Hepatic stellate cell (primary cell): Measurements from ENCODE around the gene PTEN.
A peak's percentile ranks its signal among the peaks of the same experiment; 100 is the strongest.

Experiments
- DNase-seq: peaks from one replicate; pipeline ENCODE4 v3.0.0; 2011; ENCODE audit warnings: low spot score

The PTEN gene

DNA sequence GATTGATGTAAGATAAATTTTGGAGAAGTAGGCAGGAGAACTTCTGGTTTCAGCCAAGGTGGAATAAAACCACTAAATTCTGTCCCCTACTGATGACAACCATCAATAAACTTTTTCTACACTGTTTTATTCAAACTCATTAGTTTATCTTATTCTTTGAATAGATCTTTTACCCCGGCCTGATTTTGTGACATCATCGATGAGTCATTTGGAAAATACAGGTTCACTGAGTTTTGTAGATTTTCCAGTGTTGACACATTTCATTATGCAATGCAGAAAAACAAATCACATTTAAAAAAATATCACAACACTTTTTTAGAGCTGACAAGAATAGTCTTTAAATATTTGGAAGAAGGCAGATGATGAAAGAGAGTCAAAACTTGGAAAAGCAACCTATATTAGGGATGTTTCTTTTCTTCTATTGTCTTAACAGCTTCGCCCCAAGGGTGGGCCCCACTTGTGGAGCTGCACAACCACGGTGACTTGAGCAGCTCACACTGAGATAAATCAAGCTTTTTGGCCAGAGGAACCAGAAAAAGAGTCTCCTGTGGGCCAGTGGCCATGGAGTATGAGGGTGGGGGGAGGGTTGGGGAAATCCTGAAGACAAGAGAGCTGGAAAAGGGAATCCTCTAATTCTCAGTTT lies 112.8 kb downstream of the PTEN start:
- DNase-seq, result no peak

DNA sequence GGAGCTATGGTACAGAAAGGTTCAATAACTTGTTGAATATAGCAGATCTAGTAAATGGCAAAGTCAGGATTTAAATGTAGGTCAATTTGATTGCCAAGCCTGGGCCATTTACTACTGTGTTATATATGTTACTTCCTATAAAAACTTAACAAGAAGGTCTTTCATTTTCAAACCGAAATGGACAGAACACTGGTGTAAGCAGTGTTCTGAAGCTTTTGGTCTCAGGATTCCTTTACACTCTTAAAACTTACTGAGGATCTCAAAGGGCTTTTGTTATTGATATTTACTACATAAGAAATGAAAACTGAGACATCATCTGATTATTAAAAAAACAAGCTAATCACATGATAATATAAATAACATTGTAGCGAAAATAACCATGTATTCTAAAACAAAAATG lies 114.7 kb downstream of the PTEN start:
- DNase-seq, result no peak

DNA sequence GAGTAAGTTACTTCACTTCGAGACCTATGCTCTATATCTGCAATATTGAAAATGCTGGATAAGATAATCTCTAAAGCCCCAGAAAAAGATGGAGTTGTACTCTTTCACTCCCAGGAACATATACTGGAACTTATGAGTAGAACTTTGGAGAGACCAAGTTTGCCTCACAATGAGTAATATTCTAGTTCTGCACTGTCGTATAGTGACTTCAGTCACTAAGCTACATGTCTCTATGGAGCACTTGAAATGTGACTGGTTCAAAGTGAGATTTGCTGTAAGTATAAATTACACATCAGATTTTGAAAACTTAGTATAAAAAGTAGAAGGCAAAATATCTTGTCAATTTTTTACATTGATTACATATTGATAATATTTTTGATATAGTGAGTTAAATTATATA lies 116.4 kb downstream of the PTEN start:
- DNase-seq, result no peak

DNA sequence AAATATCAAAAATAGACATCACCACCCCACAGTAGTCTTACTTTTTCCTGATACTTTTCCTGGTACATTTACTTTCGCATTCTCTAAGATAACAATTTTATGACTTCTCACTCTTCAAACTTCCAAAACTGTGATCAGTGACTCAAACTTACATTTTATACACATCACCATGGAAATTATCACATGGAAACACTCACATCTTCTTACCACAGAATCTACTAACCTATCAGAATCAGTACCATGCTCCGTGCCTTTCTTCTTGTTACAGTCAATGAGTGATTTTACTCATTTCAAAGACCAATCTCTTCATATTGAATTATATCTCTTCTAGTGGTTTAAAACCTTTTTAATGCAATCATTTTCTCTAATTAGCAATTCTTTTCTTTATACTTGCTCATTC lies 120.3 kb downstream of the PTEN start:
- DNase-seq, result no peak

DNA sequence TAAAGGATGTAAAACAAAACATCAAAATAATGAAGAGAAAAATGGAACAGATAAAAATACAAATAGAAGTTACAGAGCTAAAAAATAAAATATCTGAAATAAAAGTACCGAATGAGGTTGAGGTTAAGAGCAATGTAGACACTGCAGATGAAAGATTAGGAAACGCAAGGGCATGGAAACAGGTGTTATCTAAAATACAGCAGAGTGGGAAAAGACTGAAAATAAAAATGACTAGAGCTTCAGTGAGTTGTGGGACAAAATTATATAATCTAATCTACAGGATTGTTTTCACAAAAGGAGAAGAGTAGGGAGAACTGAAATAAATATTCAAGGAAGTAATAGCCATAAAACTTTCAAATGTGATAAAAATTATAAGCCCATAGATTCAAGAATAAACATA lies 123.8 kb downstream of the PTEN start:
- no peak for DNase-seq

DNA sequence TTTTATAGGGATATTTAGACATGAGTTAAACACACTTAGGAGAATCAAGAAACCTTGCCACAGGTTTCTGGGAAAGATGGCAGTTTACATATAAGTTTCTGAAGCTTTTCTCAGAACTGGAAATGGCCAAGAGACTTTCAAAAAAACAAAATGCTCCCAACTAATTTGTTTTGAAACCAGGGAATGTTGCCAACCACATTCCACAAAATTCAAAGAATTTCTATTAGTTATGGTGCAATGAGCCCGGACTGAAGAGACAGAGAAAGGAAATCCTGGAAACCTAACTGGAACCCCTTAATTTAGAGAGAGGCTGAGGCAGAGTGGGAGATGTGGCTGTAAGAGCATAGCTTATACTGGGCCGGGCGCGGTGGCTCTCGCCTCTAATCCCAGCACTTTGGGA lies 128.5 kb downstream of the PTEN start:
- no peak for DNase-seq

DNA sequence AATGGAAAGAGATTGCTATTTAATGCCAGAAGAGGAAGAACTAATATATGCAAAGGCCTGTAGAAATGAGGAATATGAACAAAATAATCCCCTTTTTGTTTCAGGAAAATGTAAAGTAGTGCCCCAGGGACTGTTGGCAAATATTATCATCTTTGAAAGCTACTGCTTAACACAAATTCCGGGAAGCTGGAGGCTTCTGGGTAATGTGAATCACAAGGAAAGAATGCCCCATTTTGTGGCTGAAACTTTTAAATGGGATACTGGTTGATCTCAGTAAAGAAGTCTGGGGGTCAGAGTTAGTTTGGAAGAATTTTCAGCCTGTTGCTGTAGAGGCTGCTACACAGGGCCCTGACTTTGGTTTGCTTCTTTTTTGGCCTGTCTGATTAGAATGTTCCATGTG lies 141.0 kb downstream of the PTEN start:
- DNase-seq, result peak; percentile 35

DNA sequence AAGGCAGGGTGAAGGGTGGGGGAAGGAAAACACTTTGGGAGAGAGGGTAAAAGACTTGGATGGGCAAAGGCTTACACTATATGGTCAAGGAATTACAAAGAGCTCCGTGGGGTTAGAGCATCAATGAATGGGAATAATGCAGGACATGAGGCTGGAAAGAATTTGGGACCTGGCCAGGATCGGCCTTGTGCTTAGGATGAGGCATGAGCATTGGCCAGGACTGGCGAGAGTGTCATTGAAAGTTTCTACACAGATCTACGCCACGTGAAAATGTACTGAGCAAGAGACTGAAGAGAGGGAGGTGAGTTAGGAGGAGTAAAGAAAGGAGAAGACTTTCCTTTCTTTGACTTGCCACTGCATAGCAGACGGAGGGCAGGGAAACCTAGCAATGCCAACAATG lies 142.8 kb downstream of the PTEN start:
- no peak for DNase-seq

DNA sequence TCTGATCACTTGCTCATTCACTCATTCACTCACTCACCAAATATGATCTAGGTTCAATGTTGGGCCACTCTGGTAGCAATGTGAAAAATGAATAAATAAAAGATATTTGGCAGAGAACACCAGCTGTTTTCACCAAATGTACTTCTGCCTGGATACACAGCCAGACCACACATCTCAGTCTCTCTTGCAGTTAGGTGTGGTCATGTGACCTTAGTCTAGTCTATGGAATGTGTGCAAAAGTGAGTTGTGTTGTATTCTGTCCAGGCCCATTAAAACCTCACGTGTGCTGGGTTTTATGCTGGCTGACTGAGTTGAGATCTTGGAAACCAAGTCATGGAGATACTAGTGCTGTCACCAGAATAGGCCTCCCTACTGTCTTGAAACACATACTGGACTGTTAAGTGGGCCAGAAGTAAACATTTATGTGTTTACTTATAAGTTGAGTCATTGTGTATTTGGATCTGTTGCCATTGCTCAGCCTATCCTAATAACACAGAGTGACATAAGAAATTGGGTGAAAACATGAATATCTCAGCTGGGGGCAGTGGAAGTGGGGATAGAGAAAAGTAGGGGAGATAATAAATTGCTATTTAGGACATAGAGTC lies 145.5 kb downstream of the PTEN start:
- no peak for DNase-seq

DNA sequence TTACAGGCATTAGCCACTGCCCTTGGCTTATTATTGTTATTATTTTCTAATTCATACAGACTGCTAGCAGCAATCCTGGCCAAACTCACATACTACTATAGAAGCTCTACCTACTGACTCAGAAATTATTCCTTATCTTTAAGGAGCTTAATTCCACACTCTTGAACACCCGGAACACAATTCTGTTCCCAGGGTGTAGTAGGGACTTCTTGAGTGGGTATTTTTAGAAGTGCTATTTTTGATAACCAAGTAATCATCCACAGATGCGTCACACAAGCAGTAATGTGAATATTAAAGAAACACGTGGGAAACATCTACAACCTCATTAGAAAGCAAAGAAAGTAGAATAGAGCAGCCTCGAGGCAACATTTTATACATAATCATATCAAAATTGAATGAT lies 149.2 kb downstream of the PTEN start:
- peak; percentile 38 for DNase-seq

DNA sequence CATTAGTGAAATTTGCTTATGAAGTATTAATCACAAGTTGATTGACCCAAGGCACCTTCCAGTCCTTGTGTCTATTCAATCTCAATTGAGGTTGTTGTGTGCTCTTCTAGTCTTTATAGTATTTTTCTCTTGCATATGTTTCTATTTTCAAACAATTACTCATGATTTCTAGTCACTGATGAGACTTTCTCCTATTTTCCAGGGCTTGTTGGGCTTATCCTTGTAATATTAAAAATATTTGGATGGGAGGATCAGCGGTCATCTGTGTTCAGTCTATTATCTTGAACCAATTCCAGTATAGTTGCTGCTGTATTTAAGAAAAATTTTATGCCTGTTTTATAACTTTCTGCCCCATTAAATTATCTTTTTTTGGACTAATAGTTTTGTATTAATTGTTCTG lies 154.4 kb downstream of the PTEN start:
- DNase-seq, result peak; percentile 26

DNA sequence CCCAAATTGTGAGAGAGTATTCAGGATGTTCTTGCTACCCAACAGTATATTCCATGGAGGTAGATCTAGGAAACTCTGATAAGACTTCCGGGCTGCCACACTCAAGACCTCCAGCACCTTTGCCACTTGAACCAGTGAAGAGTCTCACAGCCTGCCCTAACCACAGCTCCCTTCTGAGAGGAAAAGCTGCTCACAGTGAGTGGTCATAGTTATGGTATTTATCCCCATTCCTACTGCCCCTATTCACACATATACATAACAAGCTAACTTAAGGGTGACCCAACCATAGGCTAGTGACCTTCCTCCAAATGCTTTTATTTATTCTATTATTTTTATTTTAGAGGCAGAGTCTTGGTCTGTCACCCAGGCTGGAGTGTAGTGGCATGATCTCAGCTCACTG lies 156.3 kb downstream of the PTEN start:
- DNase-seq, result no peak
